IMR-90 (cell line): ENCODE data around the gene GALK1. TPM values are rescaled to one million over a fixed set of nuclear protein-coding genes. Genes with fewer than 3 reads are reported as not detected.

Experiments
- ATAC-seq: fragments of 200-7000 bp; cut with Tn5 transposase; 2 replicates; pipeline ENCODE4 v1.9.1; 2020; ENCODE audit warnings: low read depth, mild to moderate bottlenecking, moderate library complexity
- BruUV-seq: library from RNA; stranded (reverse); fragments of 400-500 nt; replicated peaks from 2 replicates; lab custom pipeline; 2021; lab: Mats Ljungman, UMichigan
- CTCF ChIA-PET: fragments of 300-600 bp; formaldehyde crosslinking; extraction: SDS; loops from one replicate; lab custom pipeline; 2021; ENCODE audit warnings: antibody characterized with exemption; lab: Yijun Ruan, JAX
- POLR2A ChIA-PET: fragments of 300-600 bp; sonication (Branson Sonifier 250); formaldehyde crosslinking; loops from one replicate; lab custom pipeline; 2022; ENCODE audit warnings: antibody characterized with exemption; ENCODE audit not compliant: unreplicated experiment; lab: Charles Lee
- DNase-seq: peaks from one replicate; pipeline ENCODE4 v3.0.0; 2013
- H2AFZ ChIP-seq: replicated peaks from 2 replicates; pipeline ENCODE3; 2013; ENCODE audit warnings: low read length, mild to moderate bottlenecking; ENCODE audit not compliant: poor library complexity
- H2AK5ac ChIP-seq: 2 replicates; pipeline ENCODE4 v1.6.1; 2013; ENCODE audit warnings: low read depth, low read length, inconsistent platforms
- H2AK9ac ChIP-seq: replicated peaks from 2 replicates; pipeline ENCODE3; 2013; ENCODE audit warnings: mild to moderate bottlenecking, low read depth, low read length, moderate library complexity; ENCODE audit not compliant: poor library complexity
- H2BK120ac ChIP-seq: 2 replicates; pipeline ENCODE4 v1.6.1; 2013; ENCODE audit warnings: low read depth, low read length, inconsistent platforms
- H2BK15ac ChIP-seq: 3 replicates; pipeline ENCODE4 v1.6.1; 2013; ENCODE audit warnings: low read depth, low read length, inconsistent platforms
- H2BK20ac ChIP-seq: 2 replicates; pipeline ENCODE4 v1.6.1; 2013; ENCODE audit warnings: low read depth, mild to moderate bottlenecking, inconsistent platforms, low read length, moderate library complexity
- H2BK5ac ChIP-seq: 2 replicates; pipeline ENCODE4 v1.6.1; 2013; ENCODE audit warnings: mild to moderate bottlenecking, low read depth, low read length, inconsistent platforms; ENCODE audit not compliant: poor library complexity, severe bottlenecking
- H3K14ac ChIP-seq: replicated peaks from 2 replicates; pipeline ENCODE4 v1.6.1; 2013; ENCODE audit warnings: low read depth, low read length, inconsistent platforms
- H3K18ac ChIP-seq: 2 replicates; pipeline ENCODE4 v1.6.1; 2013; ENCODE audit warnings: low read depth, low read length, control low read depth
- H3K23ac ChIP-seq: 2 replicates; pipeline ENCODE4 v1.6.1; 2013; ENCODE audit warnings: low read depth, low read length, inconsistent platforms
- H3K27ac ChIP-seq: 2 replicates; pipeline ENCODE4 v1.5.1; 2013; ENCODE audit warnings: mild to moderate bottlenecking, control low read depth, low read length; ENCODE audit not compliant: insufficient read depth
- H3K27me3 ChIP-seq: 2 replicates; pipeline ENCODE4 v1.6.1; 2013; ENCODE audit warnings: low read length; ENCODE audit not compliant: control insufficient read depth, insufficient read depth
- H3K36me3 ChIP-seq: 2 replicates; pipeline ENCODE4 v1.6.1; 2013; ENCODE audit warnings: low read length, mixed read lengths; ENCODE audit not compliant: control insufficient read depth, insufficient read depth
- H3K4ac ChIP-seq: 2 replicates; pipeline ENCODE4 v1.6.1; 2013; ENCODE audit warnings: low read depth, low read length, inconsistent platforms
- H3K4me1 ChIP-seq: 2 replicates; pipeline ENCODE4 v1.6.1; 2013; ENCODE audit warnings: low read length, mixed read lengths; ENCODE audit not compliant: control insufficient read depth, insufficient read depth
- H3K4me2 ChIP-seq: 2 replicates; pipeline ENCODE4 v1.6.1; 2013; ENCODE audit warnings: low read depth, mild to moderate bottlenecking, control low read depth, low read length, moderate library complexity
- H3K4me3 ChIP-seq: 2 replicates; pipeline ENCODE4 v1.5.1; 2013; ENCODE audit warnings: low read depth, mild to moderate bottlenecking, control low read depth, low read length, moderate library complexity; ENCODE audit not compliant: insufficient read depth
- H3K56ac ChIP-seq: 2 replicates; pipeline ENCODE4 v1.6.1; 2013; ENCODE audit warnings: low read length, inconsistent platforms; ENCODE audit not compliant: insufficient read depth; ENCODE audit errors: extremely low read depth
- H3K79me1 ChIP-seq, 2 experiments: 2 replicates each; pipeline ENCODE4 v1.6.1; 2013; ENCODE audit warnings: low read length in 2 of 2, inconsistent platforms in 1 of 2, low read depth in 1 of 2
- H3K9ac ChIP-seq: 2 replicates; pipeline ENCODE4 v1.6.1; 2013; ENCODE audit warnings: low read depth, low read length, control low read depth
- H3K9me1 ChIP-seq: 2 replicates; pipeline ENCODE4 v1.6.1; 2013; ENCODE audit warnings: low read length, inconsistent platforms; ENCODE audit not compliant: insufficient read depth
- H3K9me3 ChIP-seq: 2 replicates; pipeline ENCODE4 v1.6.1; 2013; ENCODE audit warnings: low read length; ENCODE audit not compliant: control insufficient read depth, insufficient read depth
- H4K20me1 ChIP-seq: 2 replicates; pipeline ENCODE4 v1.6.1; 2013; ENCODE audit warnings: low read length, inconsistent platforms; ENCODE audit not compliant: insufficient read depth
- H4K5ac ChIP-seq: 2 replicates; pipeline ENCODE4 v1.6.1; 2013; ENCODE audit warnings: mild to moderate bottlenecking, low read depth, low read length, control low read depth
- H4K8ac ChIP-seq, 2 experiments: 2 replicates each; pipeline ENCODE4 v1.6.1; 2013; ENCODE audit warnings: low read depth in 2 of 2, low read length in 2 of 2, control low read depth in 1 of 2, inconsistent platforms in 1 of 2
- H4K91ac ChIP-seq: 2 replicates; pipeline ENCODE4 v1.6.1; 2013; ENCODE audit warnings: low read depth, low read length, inconsistent platforms; ENCODE audit not compliant: insufficient read depth
- BHLHE40 ChIP-seq: fragments of 150-350 bp; IDR thresholded peaks from 2 replicates; pipeline ENCODE4 v1.6.1; 2016; ENCODE audit warnings: mild to moderate bottlenecking, low read depth, low read length
- CEBPB ChIP-seq: IDR thresholded peaks from 2 replicates; pipeline ENCODE4 v1.6.1; 2012; ENCODE audit warnings: low read depth, low read length, improper control_type of control experiment
- CHD1 ChIP-seq: IDR thresholded peaks from 2 replicates; pipeline ENCODE4 v1.6.1; 2012; ENCODE audit warnings: low read depth, low read length, improper control_type of control experiment
- FOS ChIP-seq: fragments of 150-350 bp; IDR thresholded peaks from 2 replicates; pipeline ENCODE4 v1.6.1; 2016; ENCODE audit warnings: low read depth, low read length
- MAFK ChIP-seq: IDR thresholded peaks from 2 replicates; pipeline ENCODE4 v1.6.1; 2012; ENCODE audit warnings: low read depth, low read length, improper control_type of control experiment
- MAZ ChIP-seq: IDR thresholded peaks from 2 replicates; pipeline ENCODE4 v1.6.1; 2012; ENCODE audit warnings: low read depth, mild to moderate bottlenecking, low read length, improper control_type of control experiment, moderate library complexity, borderline replicate concordance
- MXI1 ChIP-seq: IDR thresholded peaks from 2 replicates; pipeline ENCODE4 v1.6.1; 2012; ENCODE audit warnings: low read depth, mild to moderate bottlenecking, low read length, moderate library complexity, borderline replicate concordance
- POLR2A ChIP-seq: IDR thresholded peaks from 2 replicates; pipeline ENCODE4 v1.6.1; 2012; ENCODE audit warnings: mild to moderate bottlenecking, low read depth, low read length
- RAD21 ChIP-seq: IDR thresholded peaks from 2 replicates; pipeline ENCODE4 v1.6.1; 2012; ENCODE audit warnings: low read length, improper control_type of control experiment
- RCOR1 ChIP-seq: IDR thresholded peaks from 2 replicates; pipeline ENCODE4 v1.6.1; 2012; ENCODE audit warnings: mild to moderate bottlenecking, low read length, improper control_type of control experiment; ENCODE audit not compliant: insufficient replicate concordance
- SMC3 ChIP-seq: fragments of 150-350 bp; IDR thresholded peaks from 2 replicates; pipeline ENCODE4 v1.6.1; 2016; ENCODE audit warnings: low read depth, mild to moderate bottlenecking, antibody characterized with exemption, low read length, moderate library complexity
- WGBS, 2 experiments: methylation state at CpG; one replicate each; pipeline versions ENCODE4 v1.1.5 to v1.1.7; 2013; ENCODE audit warnings: missing lambda C conversion rate in 2 of 2; ENCODE audit not compliant: insufficient read length in 1 of 2; ENCODE audit errors: extremely low coverage in 2 of 2; 5-methylcytosine and 5-hydroxymethylcytosine counted together
- dilution Hi-C: fragments of 300-500 bp; cut with HindIII; formaldehyde crosslinking; loops from one replicate; pipeline ENCODE4 v1.14.3; 2018; ENCODE audit warnings: low sequenced_read_pairs; ENCODE audit not compliant: unreplicated experiment
- in situ Hi-C: fragments of 300-500 bp; cut with MboI; formaldehyde crosslinking; loops from 3 replicates; pipeline ENCODE4 v1.14.3; 2019; ENCODE audit warnings: low sequenced_read_pairs, inconsistent platforms, mixed read lengths
- intact Hi-C: fragments of 100-400 bp; cut with micrococcal nuclease; formaldehyde crosslinking; loops from 2 replicates; pipeline ENCODE4 v1.10.0; 2022
- polyA plus RNA-seq, 3 experiments: library from polyadenylated mRNA; depleted of rRNA; stranded (reverse); fragments of >200 nt; gene quantifications; 2 replicates each; pipeline ENCODE4 v1.2.3, GENCODE V29; 2012; ENCODE audit warnings: low replicate concordance in 1 of 3
- total RNA-seq: library from RNA; depleted of rRNA; stranded (reverse); fragments of >200 nt; gene quantifications from 2 replicates; pipeline ENCODE4 v1.2.3, GENCODE V29; 2012
- TF ChIP-seq, protein P1 (sequence below): fragments of 150-350 bp; IDR thresholded peaks from 2 replicates; pipeline ENCODE4 v1.6.1; 2017; ENCODE audit warnings: mild to moderate bottlenecking, antibody characterized with exemption, low read length, low read depth
- TF ChIP-seq, protein P2 (sequence below): fragments of 150-350 bp; IDR thresholded peaks from 2 replicates; pipeline ENCODE4 v1.6.1; 2016; ENCODE audit warnings: low read depth, mild to moderate bottlenecking, low read length, moderate library complexity, borderline replicate concordance

Gene GALK1
- total and polyA plus RNA-seq, 2 of the 4 experiments (the other 2 are of a cell fraction), result 19.9 to 21.9 TPM

DNA sequence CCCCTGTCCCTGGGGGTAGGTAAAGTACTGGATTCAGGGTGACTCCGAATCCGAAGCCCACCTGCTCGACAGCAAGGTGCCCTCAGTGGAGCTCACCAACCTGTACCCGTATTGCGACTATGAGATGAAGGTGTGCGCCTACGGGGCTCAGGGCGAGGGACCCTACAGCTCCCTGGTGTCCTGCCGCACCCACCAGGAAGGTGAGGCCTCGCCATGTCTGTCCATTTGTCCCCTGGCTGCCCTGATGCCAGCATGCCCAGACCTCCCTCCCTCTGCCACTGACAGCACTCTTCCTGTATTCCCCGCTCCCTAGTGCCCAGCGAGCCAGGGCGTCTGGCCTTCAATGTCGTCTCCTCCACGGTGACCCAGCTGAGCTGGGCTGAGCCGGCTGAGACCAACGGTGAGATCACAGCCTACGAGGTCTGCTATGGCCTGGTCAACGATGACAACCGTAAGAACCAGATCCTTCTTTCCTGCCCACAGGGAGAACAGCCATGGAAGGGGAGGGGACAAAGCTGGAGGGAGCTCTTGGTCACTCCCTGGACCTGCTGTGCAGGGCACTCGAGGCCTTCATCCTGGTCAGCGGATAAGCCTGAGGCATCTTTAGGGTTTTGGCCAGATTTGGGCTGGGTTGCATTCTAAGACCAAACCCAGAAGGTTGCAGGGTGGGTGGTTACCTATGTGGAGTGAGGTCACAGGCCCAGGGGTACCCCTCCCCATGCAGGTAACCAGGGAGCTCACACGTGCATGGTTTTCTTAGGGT is 14.2 kb downstream of the GALK1 start:
- ChIA-PET CTCF (interaction anchor here (0.6 to 4.6 kb wide), 5 partner anchors 15 to 118 kb away, joined by 3 to 53 read pairs (median 3); partner anchors contain the start of genes GALK1 and SMIM5), POLR2A (no interaction called here)
- peaks cover 6% of the 10 kb centered on the region for H3K4me1 ChIP-seq
- no peak overlapping the region for H3K27ac ChIP-seq
- no peak overlapping the region for H2BK120ac ChIP-seq
- no peak overlapping the region for H3K23ac ChIP-seq
- DNase-seq (no peak), ATAC-seq (no peak)
- H4K5ac ChIP-seq, result no peak overlapping the region
- H2BK15ac ChIP-seq, result no peak overlapping the region
- H3K36me3 ChIP-seq, result no peaks in the 10 kb centered on the region
- 0 out of 2 replicates have a peak overlapping the region, but pooled peaks have one; percentile 29 for H2AK5ac ChIP-seq
- H3K56ac ChIP-seq, result no peak overlapping the region
- no peak overlapping the region for H3K9ac ChIP-seq
- no peak overlapping the region for H3K4me3 ChIP-seq
- intact Hi-C loops, result no loop called here
- peak overlapping the region; percentile 45 for H2AK9ac ChIP-seq
- H4K91ac ChIP-seq, result no peak overlapping the region
- TF ChIP-seq CHD1, result no peak
- TF ChIP-seq SMC3, result no peak
- TF ChIP-seq RAD21, result no peak
- no peak for TF ChIP-seq BHLHE40
- TF ChIP-seq, protein P1, sequence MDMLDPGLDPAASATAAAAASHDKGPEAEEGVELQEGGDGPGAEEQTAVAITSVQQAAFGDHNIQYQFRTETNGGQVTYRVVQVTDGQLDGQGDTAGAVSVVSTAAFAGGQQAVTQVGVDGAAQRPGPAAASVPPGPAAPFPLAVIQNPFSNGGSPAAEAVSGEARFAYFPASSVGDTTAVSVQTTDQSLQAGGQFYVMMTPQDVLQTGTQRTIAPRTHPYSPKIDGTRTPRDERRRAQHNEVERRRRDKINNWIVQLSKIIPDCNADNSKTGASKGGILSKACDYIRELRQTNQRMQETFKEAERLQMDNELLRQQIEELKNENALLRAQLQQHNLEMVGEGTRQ, result no peak
- TF ChIP-seq FOS, result no peak
- TF ChIP-seq CEBPB, result no peak
- TF ChIP-seq MAFK, result no peak
- no peak for TF ChIP-seq MAZ
- TF ChIP-seq POLR2A, result no peak
- TF ChIP-seq, protein P2, sequence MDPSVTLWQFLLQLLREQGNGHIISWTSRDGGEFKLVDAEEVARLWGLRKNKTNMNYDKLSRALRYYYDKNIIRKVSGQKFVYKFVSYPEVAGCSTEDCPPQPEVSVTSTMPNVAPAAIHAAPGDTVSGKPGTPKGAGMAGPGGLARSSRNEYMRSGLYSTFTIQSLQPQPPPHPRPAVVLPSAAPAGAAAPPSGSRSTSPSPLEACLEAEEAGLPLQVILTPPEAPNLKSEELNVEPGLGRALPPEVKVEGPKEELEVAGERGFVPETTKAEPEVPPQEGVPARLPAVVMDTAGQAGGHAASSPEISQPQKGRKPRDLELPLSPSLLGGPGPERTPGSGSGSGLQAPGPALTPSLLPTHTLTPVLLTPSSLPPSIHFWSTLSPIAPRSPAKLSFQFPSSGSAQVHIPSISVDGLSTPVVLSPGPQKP, result no peak
- TF ChIP-seq MXI1, result no peak
- no peak for TF ChIP-seq RCOR1
- H3K14ac ChIP-seq, result no peak overlapping the region
- no peaks in the 10 kb centered on the region for H3K79me1 ChIP-seq
- H3K27me3 ChIP-seq, result no peaks in the 10 kb centered on the region; the same call in 1 of the 2 replicates
- no peak overlapping the region for H3K4ac ChIP-seq
- H4K8ac ChIP-seq, result no peak overlapping the region
- H3K4me2 ChIP-seq, result no peak overlapping the region
- 0 out of 2 replicates have a peak, but pooled peaks cover 3% of the 10 kb centered on the region for H3K9me1 ChIP-seq
- WGBS, 2 experiments, result 72% methylated on average over 17 of the region's 23 CpGs; no CpG with 5 or more reads in 1 of the 2 experiments
- H2BK5ac ChIP-seq, result no peak overlapping the region
- H3K9me3 ChIP-seq, result no peaks in the 10 kb centered on the region
- no TSS peak for BruUV-seq
- no peak overlapping the region for H2AFZ ChIP-seq
- H2BK20ac ChIP-seq, result no peak overlapping the region
- no peak overlapping the region for H3K18ac ChIP-seq
- dilution Hi-C loops, result no loop called here
- no peaks in the 10 kb centered on the region for H4K20me1 ChIP-seq
- in situ Hi-C loops, result no loop called here
